ENCODE measurements around the gene CDH4. TPM values are rescaled to one million over a fixed set of nuclear protein-coding genes. Genes with fewer than 3 reads are reported as not detected.

The CDH4 gene
- total RNA-seq, 1 donor from 2014 or later, result 0.23 TPM

DNA sequence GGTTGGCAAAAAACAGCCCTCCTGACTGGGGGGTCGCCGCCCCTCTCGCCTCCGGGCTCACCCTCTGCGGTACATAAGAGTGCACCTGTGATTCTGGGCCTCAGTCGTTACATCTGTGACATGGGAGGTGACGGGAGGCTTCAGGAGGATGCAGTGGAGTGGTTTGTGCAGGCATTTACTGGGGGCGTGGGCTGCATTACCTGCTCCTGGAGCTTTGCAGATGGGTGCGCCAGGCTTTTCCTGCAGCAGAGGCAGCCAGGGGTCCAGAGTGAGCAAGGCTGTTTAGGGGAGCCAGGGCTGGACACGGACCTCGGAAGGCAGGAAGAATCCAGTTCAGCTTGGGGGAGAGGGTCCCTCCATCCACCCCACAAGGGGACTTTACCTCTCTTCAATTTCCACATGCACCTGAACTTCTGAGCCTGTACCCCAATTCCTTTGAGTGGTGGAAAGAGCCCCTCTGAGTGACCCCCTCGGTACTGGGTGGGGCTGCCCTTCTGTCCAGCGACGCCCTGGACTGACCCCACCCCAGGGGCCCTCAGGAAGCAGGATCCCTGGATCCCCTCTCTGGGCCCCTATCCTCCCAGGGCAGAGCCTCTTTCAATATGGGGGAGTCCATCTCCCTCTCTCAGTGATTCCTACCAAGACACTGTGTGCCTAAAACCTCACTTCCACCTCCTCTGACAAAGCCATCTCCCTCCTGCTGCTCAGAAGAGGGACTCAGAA, 679.6 kb downstream of the CDH4 start:
- H3K4me3 Mint-ChIP-seq (ENCODE audit: unreplicated experiment), result peak overlapping the region; percentile 51
- no peaks in the 10 kb centered on the region for H3K36me3 Mint-ChIP-seq (ENCODE audit: low read depth, unreplicated experiment)
- H3K4me1 Mint-ChIP-seq (ENCODE audit: unreplicated experiment), result no peaks in the 10 kb centered on the region
- H3K27ac Mint-ChIP-seq (ENCODE audit: unreplicated experiment), result no peak overlapping the region
- peaks cover 12% of the 10 kb centered on the region for H3K27me3 Mint-ChIP-seq (ENCODE audit: unreplicated experiment)
- TF ChIP-seq, protein P1, sequence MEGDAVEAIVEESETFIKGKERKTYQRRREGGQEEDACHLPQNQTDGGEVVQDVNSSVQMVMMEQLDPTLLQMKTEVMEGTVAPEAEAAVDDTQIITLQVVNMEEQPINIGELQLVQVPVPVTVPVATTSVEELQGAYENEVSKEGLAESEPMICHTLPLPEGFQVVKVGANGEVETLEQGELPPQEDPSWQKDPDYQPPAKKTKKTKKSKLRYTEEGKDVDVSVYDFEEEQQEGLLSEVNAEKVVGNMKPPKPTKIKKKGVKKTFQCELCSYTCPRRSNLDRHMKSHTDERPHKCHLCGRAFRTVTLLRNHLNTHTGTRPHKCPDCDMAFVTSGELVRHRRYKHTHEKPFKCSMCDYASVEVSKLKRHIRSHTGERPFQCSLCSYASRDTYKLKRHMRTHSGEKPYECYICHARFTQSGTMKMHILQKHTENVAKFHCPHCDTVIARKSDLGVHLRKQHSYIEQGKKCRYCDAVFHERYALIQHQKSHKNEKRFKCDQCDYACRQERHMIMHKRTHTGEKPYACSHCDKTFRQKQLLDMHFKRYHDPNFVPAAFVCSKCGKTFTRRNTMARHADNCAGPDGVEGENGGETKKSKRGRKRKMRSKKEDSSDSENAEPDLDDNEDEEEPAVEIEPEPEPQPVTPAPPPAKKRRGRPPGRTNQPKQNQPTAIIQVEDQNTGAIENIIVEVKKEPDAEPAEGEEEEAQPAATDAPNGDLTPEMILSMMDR (IDR thresholded peaks at IDR 0.05; ENCODE audit: unreplicated experiment), result no peak
- no peaks in the 10 kb centered on the region for H3K9me3 Mint-ChIP-seq (ENCODE audit: unreplicated experiment)
- no peak for DNase-seq (ENCODE audit: low spot score)

DNA sequence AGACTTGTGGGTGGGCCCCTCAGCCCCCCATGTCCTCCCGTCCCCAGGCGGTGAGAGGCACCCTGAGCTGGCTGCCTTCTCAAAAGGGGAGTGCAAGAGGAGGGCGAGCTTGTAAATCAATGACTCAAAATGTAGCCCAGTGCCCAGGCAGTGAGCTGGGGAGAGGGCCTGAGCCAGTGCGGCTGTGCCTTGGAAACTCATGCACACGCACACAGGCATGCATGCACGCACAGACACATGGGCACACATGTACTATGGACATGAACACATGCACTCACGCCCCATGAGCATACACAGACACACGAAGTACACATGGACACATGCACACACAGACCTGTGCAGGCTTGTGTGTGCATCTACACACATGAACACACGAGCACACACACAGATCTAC, 680.1 kb downstream of the CDH4 start:
- TF ChIP-seq, protein P1 (IDR thresholded peaks at IDR 0.05; ENCODE audit: unreplicated experiment), result no peak
- Mint-ChIP-seq H3K27me3 (ENCODE audit: unreplicated experiment) (peaks cover 12% of the 10 kb centered on the region), H3K9me3 (ENCODE audit: unreplicated experiment) (no peaks in the 10 kb centered on the region), H3K4me1 (ENCODE audit: unreplicated experiment) (no peaks in the 10 kb centered on the region), H3K4me3 (ENCODE audit: unreplicated experiment) (no peak overlapping the region), H3K27ac (ENCODE audit: unreplicated experiment) (no peak overlapping the region), H3K36me3 (ENCODE audit: low read depth, unreplicated experiment) (no peaks in the 10 kb centered on the region)
- DNase-seq (ENCODE audit: low spot score), result no peak

DNA sequence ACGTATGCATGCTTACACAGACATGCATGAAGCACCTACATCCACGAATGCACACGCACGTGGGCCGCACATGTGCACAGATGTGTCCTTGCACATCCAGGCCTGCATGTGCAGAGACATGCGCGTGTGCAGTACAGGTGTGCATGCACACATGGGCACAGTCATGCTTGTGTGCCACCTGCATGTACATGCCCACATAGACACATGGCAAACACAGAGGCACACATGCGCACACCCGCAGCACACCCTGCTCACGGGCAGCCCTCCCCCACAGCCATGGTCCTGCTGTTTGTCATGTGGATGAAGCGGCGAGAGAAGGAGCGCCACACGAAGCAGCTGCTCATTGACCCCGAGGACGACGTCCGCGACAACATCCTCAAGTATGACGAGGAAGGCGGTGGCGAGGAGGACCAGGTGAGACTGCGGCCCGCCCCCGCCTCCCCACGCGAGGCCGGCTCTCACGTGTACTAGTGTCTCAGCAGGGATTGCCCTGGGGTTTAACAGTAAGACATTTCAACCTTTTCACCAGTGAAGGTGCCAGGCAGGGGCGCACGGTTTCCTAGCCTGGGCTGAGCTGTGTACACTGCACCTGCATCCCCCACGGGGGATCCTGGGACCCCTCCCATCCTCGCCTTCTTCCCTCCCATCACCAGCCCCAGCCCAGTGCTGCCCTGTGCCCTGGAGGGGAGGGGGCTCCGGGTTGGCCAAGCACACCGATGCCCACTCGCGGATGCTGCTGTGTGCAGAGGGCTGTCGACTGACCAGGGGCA, 680.8 kb downstream of the CDH4 start:
- Mint-ChIP-seq H3K27me3 (ENCODE audit: unreplicated experiment) (peaks cover 9% of the 10 kb centered on the region), H3K4me1 (ENCODE audit: unreplicated experiment) (no peaks in the 10 kb centered on the region), H3K27ac (ENCODE audit: unreplicated experiment) (no peak overlapping the region), H3K36me3 (ENCODE audit: low read depth, unreplicated experiment) (no peaks in the 10 kb centered on the region), H3K4me3 (ENCODE audit: unreplicated experiment) (no peak overlapping the region), H3K9me3 (ENCODE audit: unreplicated experiment) (no peaks in the 10 kb centered on the region)
- TF ChIP-seq, protein P1 (IDR thresholded peaks at IDR 0.05; ENCODE audit: unreplicated experiment), result no peak
- no peak for DNase-seq (ENCODE audit: low spot score)

DNA sequence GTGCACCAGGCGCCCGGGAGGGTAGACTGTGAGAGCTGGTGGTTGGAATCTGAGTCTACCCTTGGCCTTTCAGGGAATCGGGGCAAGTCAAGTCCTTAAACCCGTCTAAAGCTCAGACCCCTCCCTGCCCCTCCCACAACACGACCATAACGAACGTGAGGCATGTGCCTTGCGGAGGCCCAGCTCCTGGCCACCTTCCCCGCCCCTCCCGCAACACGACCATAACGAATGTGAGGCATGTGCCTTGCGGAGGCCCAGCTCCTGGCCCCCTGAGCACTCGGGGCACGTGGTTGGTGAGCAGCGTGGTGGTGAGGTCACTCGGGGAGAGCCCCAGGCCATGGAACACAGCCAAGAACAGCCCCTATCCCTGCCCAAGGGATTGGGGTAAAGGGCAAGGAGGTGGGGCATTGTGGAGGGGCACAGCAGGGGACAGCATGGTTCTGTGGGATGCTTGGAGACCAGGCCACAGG, 681.5 kb downstream of the CDH4 start:
- TF ChIP-seq, protein P1 (IDR thresholded peaks at IDR 0.05; ENCODE audit: unreplicated experiment), result no peak
- no peak overlapping the region for H3K4me3 Mint-ChIP-seq (ENCODE audit: unreplicated experiment)
- H3K4me1 Mint-ChIP-seq (ENCODE audit: unreplicated experiment), result no peaks in the 10 kb centered on the region
- peaks cover 8% of the 10 kb centered on the region for H3K27me3 Mint-ChIP-seq (ENCODE audit: unreplicated experiment)
- H3K9me3 Mint-ChIP-seq (ENCODE audit: unreplicated experiment), result no peaks in the 10 kb centered on the region
- H3K36me3 Mint-ChIP-seq (ENCODE audit: low read depth, unreplicated experiment), result no peaks in the 10 kb centered on the region
- no peak for DNase-seq (ENCODE audit: low spot score)
- no peak overlapping the region for H3K27ac Mint-ChIP-seq (ENCODE audit: unreplicated experiment)

Measured in endothelial cell (in vitro differentiated cells).